ENCODE measurements around the gene NKTR.

- TF ChIP-seq SMC3 (conservative IDR thresholded peaks at IDR 0.05; ENCODE audit: poor library complexity): no peak
- TF ChIP-seq EP300 (conservative IDR thresholded peaks at IDR 0.05; ENCODE audit: poor library complexity, severe bottlenecking): no peak
- no peak for TF ChIP-seq REST (IDR thresholded peaks at IDR 0.05; ENCODE audit: borderline replicate concordance)
Observed at GRCh38 chr3:42639192-42639591, 38.7 kb downstream of the NKTR start.

Measured in neural cell (in vitro differentiated cells).